ENCODE results near the gene ELN.
A peak's percentile ranks its signal among the peaks of the same experiment; 100 is the strongest.
"Not testable (repeated sequence)": the region's sequence is repeated elsewhere in the genome, so short reads cannot be mapped to it uniquely, and the experiment has no call there.

ELN gene

DNA sequence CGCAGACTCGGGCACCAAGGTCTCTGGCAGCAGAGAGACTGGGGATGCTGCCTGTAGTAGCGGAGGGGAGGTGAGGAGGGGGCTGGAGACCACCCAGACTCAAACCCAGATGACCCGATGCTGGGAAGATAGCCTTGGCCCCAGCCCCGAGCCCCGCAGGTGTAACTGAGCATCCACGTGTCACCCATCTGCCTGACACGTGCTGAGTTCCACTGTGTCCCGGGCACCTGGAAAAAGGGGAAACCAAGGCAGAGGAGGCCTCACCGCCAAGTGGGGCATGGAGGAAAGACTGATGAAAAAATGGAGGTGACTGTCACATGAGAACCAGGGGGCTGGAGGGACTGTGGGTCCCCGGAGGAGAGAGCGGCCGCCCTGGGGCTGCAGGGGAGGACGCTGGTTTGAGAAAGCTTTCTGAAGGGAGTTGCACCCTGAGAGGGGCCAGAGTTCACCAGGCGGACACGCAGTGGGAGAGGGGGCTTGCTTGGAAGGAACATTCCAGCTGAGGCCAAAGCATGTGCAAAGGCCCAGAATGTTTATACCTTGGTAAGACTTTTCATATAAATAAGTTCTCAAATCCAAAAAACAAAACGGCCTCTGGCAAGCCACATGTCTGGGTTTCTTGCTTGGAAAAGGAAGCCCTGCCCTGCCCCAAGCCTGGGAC, 27.4 kb upstream of the ELN start:
- no peak for DNase-seq

DNA sequence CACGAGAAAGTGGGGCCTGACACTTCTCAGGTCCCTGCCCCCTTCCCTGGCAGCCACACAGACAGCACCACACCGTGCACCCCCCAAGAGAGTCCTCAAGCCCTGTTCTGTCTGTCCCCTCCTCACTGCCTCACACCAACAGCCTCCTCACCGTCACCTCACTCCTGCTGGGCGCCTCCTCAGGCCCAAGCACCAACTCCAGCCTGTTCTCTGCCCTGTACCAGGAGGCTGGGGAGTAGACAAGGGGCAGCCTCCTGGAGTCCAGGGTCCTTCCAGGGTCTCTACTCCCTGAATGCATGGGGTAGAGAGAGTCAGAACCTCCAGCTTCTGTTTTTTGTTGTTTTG, 26.9 kb upstream of the ELN start:
- DNase-seq = no peak

DNA sequence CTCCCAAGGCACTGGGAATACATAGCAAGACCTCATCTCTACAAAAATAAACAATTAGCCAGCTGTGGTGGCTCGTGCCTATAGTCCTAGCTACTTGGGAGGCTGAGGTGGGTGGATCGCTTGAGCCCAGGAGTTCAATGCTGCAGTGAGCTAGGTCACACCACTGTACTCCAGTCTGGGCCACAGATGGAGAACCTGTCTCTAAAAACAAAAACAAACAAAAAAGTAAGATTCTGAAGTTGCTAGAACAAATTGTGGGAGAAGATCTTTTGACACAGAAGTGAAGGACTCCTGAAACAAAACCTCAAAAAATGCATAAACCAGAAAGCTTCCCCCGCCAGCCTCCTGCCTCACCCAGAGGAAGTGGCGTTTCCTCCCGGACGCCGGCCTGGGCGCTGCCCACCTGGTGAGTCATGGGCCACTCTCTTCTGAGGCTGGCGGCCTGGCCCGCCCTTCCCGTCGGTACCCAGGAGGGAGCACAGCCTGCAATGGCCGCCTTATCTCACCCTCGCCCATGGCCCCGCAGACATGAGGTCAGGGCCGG, 25.4 kb upstream of the ELN start:
- DNase-seq = no peak

DNA sequence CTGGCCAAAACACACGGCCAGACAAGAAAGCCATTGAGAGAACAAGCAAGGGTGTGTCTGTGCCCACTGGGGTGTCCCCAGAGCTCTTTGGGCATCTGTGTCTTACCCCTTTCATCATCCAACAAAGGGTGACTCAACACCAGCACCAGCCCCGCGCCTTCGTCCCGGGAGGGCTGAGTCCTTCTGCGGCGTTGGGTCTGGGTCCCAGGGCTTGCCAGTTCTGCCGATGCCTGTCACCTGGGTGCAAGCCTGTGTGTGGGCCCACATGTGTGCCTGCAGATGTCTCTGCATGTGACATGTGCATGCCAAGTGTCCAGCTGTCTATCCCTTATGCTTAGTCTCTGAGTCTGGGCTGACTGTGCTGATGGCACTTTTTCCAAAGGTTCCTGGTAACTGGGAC, 24.4 kb upstream of the ELN start:
- peak in 2 of 56 donors; percentile 34 to 74 for DNase-seq

GRCh38 chr7:74006032-74006431, 21.9 kb upstream of the ELN start:
- no peak for DNase-seq

DNA sequence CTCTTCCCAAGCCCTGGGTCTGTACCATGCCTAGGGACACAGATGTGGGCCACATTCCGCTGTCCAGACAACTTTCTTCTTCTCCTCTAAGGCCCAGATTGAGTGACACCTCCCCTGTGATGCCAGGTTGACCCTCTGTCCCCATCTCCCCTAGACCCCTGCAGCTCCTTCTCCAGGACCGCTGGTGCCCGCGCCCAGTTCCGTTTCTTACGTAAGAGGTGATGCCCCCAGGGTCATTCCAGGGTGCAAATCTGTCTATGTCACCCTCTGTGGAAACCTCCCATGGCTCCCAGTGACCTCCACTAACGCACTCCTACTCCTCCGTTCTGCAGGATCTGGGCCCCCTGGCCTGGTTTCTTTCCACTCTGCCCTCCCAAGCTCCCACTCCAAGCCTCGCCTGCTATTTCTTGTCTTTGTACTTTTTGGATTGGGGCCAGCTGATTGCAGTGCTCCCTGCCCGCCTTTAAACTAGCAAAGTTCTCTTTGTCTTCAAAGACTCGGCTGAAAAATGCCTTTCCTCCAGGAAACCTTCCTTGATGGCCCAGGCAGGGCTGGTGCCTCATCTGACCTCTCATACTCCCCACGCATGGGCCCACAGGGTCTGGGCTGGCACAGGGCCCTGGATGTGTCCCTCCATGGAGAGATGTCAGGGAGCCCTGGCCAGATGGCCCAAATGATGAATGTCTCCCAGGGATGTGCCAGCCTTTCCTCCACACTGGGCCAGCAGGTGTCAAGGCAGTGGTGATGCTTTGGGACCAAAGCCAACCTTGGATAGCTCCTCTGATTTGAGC, 21.3 kb upstream of the ELN start:
- peak in 1 of 56 donors; percentile 28 for DNase-seq

DNA sequence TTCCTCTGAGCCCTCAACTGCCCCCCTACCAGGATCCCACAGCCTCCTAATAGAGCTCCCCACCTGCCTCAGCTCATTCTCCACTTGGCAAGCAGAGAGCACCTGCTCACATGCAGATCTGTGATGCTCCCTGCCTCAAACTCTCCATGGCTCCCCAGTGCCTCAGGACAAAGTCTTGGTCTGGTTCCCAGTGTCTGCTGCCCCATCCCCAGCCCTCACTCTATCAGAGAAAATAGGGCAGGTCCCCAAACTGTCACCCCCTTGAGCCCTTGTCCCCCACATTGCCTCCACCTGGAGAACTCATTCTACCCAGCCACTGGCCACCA, 20.8 kb upstream of the ELN start:
- no peak for DNase-seq

GRCh38 chr7:74008687-74009086, 19.3 kb upstream of the ELN start:
- DNase-seq = no peak

DNA sequence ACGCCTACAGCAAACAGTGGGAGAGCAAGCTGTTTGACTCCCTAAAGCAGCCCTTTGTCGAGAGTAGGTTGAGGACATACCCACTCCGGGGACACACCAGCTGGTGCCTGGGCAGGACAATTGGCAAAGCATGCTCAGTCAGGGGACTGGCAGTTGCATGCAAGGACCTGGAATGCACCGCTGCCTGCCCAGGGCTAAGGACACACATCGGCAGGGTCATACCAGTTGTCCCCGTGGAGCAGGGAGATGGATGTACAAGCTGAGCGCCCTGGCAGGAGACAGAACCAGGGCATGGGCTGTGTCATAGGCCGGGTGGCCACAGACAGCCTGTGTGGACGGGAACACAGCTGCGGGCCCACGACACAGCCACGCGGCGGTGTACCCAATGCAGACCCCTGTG, 18.3 kb upstream of the ELN start:
- DNase-seq = no peak

DNA sequence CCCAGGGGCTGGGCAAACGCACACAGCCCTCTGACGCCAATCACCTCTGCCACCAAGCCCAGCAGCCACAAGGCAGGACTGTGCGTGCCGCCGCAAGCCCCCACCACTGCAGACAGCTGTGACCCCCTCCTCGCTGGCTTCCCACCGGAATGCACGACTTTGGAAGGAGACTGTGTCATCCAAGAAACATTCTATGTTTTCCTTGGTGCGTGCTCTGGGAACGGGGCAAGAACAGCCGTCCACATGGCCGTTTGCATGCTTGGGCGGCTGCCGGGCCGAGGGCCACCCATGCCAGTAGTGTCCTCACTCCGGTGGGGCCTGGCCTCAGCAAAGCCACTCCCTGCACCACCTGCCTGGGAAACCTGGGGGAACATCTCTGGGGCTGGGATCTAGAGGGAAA, 17.6 kb upstream of the ELN start:
- no peak for DNase-seq

- not testable (repeated sequence) for DNase-seq
Measured at GRCh38 chr7:74011421-74011820, 16.6 kb upstream of the ELN start.

DNA sequence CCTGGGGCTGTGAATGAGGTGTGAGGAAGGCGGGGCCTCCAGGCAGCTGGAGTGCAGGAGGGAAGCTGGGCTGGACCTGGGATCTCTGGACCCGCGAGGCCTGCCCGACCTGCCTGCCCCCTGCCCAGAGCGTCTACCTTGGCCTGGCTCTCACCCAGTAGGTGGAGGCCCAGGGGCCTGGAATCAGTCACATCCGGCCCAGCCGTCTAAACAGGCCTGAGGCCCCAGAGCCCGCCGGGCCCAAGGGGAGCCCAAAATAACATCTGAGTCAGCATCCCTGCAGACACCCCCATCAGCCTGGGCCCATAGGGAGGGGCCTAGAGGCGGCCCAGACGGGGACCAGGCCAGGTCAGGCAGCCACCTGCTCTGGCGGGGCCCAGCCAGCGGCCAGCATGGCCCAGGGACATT, 15.1 kb upstream of the ELN start:
- no peak for DNase-seq

DNA sequence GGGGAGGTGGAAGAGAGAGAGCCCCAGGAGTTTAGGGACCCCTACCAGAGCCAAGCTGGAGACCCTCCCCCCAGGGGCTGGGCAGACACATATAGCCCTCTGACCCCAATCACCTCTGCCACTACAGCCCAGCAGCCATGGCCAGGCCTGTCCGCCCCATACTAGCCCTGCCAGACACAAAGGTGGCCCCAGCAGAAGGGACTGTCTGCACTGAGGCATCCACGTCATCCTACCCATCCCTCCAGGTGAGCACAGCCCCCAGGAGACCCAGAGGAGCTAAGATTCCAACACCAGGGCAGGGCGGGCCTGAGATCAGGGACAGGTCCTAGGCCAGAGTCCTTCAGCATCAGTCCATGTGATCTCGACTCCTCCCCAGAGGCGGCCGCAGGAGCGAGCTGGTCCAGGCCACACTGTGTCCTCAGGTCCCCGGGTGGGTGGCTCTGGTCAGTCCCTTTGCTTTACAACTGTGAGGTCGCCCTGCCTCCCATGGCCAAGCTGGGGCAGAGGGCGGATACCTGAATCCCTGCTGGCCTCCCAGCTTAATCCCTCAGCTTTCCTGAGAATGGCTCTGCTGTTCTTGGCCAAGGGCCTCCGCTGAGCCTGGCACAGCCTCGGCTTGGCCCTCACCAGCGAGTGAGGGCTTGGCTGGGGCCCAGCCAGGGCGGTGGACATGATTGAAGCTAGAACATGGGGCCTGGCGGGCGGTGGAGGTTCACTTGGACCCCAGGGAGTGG, 14.3 kb upstream of the ELN start:
- DNase-seq = peak in 33 of 56 donors; percentile 10 to 77 (median 33)

GRCh38 chr7:74014931-74015330, 13.0 kb upstream of the ELN start:
- DNase-seq = no peak

DNA sequence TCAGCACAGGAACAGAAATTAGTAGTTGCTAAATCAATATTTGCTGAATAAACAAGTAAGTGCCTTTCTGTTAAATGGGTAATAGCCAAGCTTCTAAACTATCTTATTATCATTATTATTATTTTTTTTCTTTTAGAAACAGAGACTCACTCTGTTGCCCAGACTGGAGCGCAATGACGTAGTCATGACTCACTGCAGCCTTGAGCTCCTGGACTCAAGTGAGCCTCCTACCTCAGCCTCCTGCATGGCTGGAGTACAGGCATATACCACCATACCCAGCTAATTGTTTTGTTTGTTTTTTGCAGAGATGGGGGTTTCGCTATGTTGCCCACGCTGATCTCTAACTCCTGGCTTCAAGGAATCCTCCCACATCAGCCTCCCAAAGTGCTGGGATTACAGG, 12.3 kb upstream of the ELN start:
- DNase-seq = no peak

GRCh38 chr7:74017125-74017524, 10.8 kb upstream of the ELN start:
- no peak for DNase-seq

GRCh38 chr7:74018246-74018895, 9.6 kb upstream of the ELN start:
- no peak for DNase-seq

DNA sequence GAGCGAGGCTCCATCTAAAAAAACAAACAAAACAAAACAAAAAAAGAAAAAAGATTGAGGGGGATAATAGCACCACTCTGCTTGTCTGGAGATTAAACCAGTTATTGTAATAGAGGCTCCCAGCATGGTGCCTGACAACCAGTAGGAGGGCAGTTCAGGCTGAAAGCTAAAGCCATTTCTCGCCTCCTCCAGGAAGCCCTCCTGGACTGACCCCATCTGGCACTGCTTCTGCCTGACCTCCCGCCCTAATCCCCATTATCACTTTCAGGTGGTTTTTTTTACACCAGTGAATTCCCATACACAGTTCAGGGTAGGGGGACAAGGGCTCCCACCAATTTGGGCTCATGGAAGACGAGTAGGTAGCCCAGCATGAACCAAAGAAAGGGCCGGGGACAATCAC, 8.8 kb upstream of the ELN start:
- no peak for DNase-seq

DNA sequence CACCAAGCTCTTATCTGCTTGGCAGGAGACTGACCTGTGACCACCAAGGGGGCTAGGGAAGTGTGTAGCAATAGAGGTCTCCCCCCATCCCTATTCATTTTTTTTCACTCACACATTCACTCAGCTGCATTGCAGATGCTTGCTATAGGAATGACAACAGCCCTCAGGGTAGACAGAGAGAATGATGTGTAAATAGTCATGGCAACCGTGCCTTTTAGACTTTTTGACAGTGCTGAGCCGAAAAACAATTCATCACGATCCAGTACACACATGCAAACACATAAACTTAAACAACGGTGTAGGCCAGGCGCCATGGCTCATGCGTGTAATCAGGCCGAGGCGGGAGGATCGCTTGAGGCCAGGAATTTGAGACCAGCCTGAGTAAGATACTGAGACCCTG, 7.6 kb upstream of the ELN start:
- DNase-seq = no peak

- no peak for DNase-seq
Measured at GRCh38 chr7:74021546-74022320, 6.2 kb upstream of the ELN start.

DNA sequence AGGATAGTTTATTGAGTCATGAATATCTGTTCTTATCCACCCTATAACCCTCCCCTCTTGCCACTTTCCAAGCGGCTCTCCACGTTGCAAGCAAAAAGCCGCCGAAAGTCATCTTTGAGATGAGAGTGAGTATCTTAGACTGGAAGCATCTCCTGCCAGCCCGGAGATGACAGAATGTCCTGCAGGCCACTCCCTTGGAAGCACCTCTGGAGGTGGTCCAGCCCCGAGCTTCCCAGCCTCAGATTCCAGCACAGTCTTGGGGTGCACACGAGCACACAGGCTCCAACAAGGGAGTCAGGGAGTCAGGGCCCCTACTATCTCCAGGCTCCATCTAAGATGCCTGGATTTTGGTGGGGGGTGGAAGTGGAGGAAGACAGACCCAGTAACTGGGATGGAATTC, 5.5 kb upstream of the ELN start:
- no peak for DNase-seq
